Measurements from ENCODE around the gene LRRC31. TPM values are rescaled to one million over a fixed set of nuclear protein-coding genes. Genes with fewer than 3 reads are reported as not detected.

LRRC31 gene
- total and polyA plus RNA-seq, 4 donors: 0.08 to 1.0 (median 0.29) TPM

GRCh38 chr3:169790687-169791429 lies 78.9 kb downstream of the LRRC31 start:
- H3K4me1 ChIP-seq (ENCODE audit: control insufficient read depth in 5 of 5, insufficient read depth in 5 of 5, low read length in 5 of 5): peaks cover 0 to 1% (median 0%) of the 10 kb centered on the region in 5 donors
- peaks cover 8 to 21% (median 16%) of the 10 kb centered on the region in 4 donors for H3K36me3 ChIP-seq (ENCODE audit: control insufficient read depth in 4 of 4, insufficient read depth in 4 of 4, low read length in 4 of 4)
- no peak overlapping the region for H3K9ac ChIP-seq (ENCODE audit: insufficient read depth in 1 of 2, low read length in 2 of 2)
- TF ChIP-seq CTCF (IDR thresholded peaks at IDR 0.05; ENCODE audit: control extremely low read depth, extremely low read depth): no peak
- ATAC-seq (ENCODE audit: insufficient read depth, low FRiP score): no peak
- no peaks in the 10 kb centered on the region for H3K9me3 ChIP-seq (ENCODE audit: control insufficient read depth in 4 of 4, insufficient read depth in 3 of 4, low read length in 3 of 4)
- 95 to 96% methylated on average over 4 of the region's 4 CpGs for WGBS, 2 donors
- DNase-seq: no peak
- H3K27ac ChIP-seq (ENCODE audit: low read depth in 1 of 2, low read length in 1 of 2): no peak overlapping the region
- no peak overlapping the region for H3K4me3 ChIP-seq
- H3K27me3 ChIP-seq (ENCODE audit: control insufficient read depth in 3 of 3, insufficient read depth in 3 of 3, low read length in 2 of 3): no peaks in the 10 kb centered on the region

- no peak for ATAC-seq (ENCODE audit: insufficient read depth, low FRiP score)
- H3K4me3 ChIP-seq: no peak overlapping the region
- peaks cover 0 to 1% (median 0%) of the 10 kb centered on the region in 5 donors for H3K4me1 ChIP-seq (ENCODE audit: control insufficient read depth in 5 of 5, insufficient read depth in 5 of 5, low read length in 5 of 5)
- no peak overlapping the region for H3K27ac ChIP-seq (ENCODE audit: low read depth in 1 of 2, low read length in 1 of 2)
- H3K27me3 ChIP-seq (ENCODE audit: control insufficient read depth in 3 of 3, insufficient read depth in 3 of 3, low read length in 2 of 3): no peaks in the 10 kb centered on the region
- H3K9ac ChIP-seq (ENCODE audit: insufficient read depth in 1 of 2, low read length in 2 of 2): no peak overlapping the region
- no peak for DNase-seq
- H3K9me3 ChIP-seq (ENCODE audit: control insufficient read depth in 4 of 4, insufficient read depth in 3 of 4, low read length in 3 of 4): no peaks in the 10 kb centered on the region
- TF ChIP-seq CTCF (IDR thresholded peaks at IDR 0.05; ENCODE audit: control extremely low read depth, extremely low read depth): no peak
- H3K36me3 ChIP-seq (ENCODE audit: control insufficient read depth in 4 of 4, insufficient read depth in 4 of 4, low read length in 4 of 4): peaks cover 11 to 25% (median 18%) of the 10 kb centered on the region in 4 donors
Measured at GRCh38 chr3:169790219-169790618, 79.5 kb downstream of the LRRC31 start.

Other genes with a start within 250 kb of the LRRC31 start
- 100 to 1,000 TPM in 1 of 2 donors, 10 to 100 TPM in 1; 93.9 to 135 TPM for gene MECOM, start 206.2 kb downstream of the LRRC31 start, total RNA-seq
- 10 to 100 TPM; 21.9 to 23.6 TPM for gene MECOM, start 206.2 kb downstream of the LRRC31 start, polyA plus RNA-seq
- 10 to 100 TPM; 12.4 to 45.7 TPM for gene TERC, start 104.9 kb downstream of the LRRC31 start, total RNA-seq
- gene TERC, start 104.9 kb downstream of the LRRC31 start, polyA plus RNA-seq: under 1 TPM in 1 of 2 donors, not detected in 1; 0.16 TPM
- gene ACTRT3, start 100.4 kb downstream of the LRRC31 start, total RNA-seq: 1 to 10 TPM; 3.0 to 3.2 TPM
- 1 to 10 TPM; 1.0 to 2.5 TPM for gene ACTRT3, start 100.4 kb downstream of the LRRC31 start, polyA plus RNA-seq
- 10 to 100 TPM; 11.2 to 32.1 TPM for gene MYNN, start 96.5 kb downstream of the LRRC31 start, total RNA-seq
- 1 to 10 TPM; 8.1 to 8.9 TPM for gene MYNN, start 96.5 kb downstream of the LRRC31 start, polyA plus RNA-seq
- under 1 TPM in 1 of 2 donors, not detected in 1; 0.09 TPM for gene LRRIQ4, start 57.1 kb downstream of the LRRC31 start, total RNA-seq
- gene LRRIQ4, start 57.1 kb downstream of the LRRC31 start, polyA plus RNA-seq: under 1 TPM in 1 of 2 donors, not detected in 1; 0.03 TPM
- 10 to 100 TPM in 1 of 2 donors, 1 to 10 TPM in 1; 9.1 to 17.5 TPM for gene LRRC34, start 57.0 kb downstream of the LRRC31 start, total RNA-seq
- 1 to 10 TPM; 2.9 to 4.6 TPM for gene LRRC34, start 57.0 kb downstream of the LRRC31 start, polyA plus RNA-seq
- gene SAMD7, start 41.6 kb upstream of the LRRC31 start, total RNA-seq: not detected
- gene SAMD7, start 41.6 kb upstream of the LRRC31 start, polyA plus RNA-seq: not detected
- 10 to 100 TPM; 69.9 to 96.5 TPM for gene SEC62, start 96.9 kb upstream of the LRRC31 start, total RNA-seq
- 10 to 100 TPM; 55.2 to 55.5 TPM for gene SEC62, start 96.9 kb upstream of the LRRC31 start, polyA plus RNA-seq
- gene GPR160, start 168.1 kb upstream of the LRRC31 start, total RNA-seq: 10 to 100 TPM; 18.7 to 23.3 TPM
- 10 to 100 TPM; 16.9 to 22.7 TPM for gene GPR160, start 168.1 kb upstream of the LRRC31 start, polyA plus RNA-seq